ENCODE data around the gene RSAD1.
A peak's percentile ranks its signal among the peaks of the same experiment; 100 is the strongest.

Gene RSAD1

DNA sequence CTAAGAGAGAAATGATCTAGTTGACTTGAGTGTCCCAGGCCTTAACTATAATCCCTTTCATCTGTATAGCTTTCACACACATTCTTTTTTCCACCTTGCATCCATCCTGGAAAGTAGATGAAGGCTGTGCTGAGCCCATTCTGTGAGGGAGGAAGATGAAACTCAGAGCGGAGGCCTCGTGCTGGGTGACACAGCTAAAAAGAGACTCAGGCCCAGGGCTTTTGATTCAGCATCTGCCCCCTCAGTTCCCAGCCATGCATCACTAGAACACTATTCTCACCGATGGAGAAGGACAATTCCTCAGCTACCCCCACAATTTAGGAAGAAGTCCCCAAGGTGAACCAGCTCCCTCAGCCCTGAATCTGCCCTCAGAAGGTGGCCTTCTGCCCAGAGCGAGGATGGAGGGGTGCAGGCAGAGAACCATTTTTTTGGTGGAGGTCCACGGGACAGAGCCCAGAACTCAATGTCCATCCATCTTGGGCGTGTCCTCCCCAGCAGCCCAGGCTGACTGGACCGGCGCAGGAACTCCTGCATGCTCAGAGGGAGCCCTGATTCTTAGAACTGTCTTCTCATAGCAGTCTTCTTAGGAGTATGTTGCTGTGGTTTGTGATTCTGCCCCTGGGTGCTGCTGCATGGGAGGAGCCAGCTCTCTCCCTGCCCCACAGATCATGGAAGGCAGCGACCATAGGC, 23.8 kb downstream of the RSAD1 start:
- no peaks in the 10 kb centered on the region; the same call in 1 of the 2 replicates for H3K4me1 ChIP-seq
- no peak overlapping the region for H3K4me3 ChIP-seq
- H3K9me3 ChIP-seq, result no peaks in the 10 kb centered on the region
- no peaks in the 10 kb centered on the region for H3K27me3 ChIP-seq (ENCODE audit: low read depth)
- no peak for DNase-seq (ENCODE audit: low spot score in 2 of 2)
- H3K36me3 ChIP-seq (replicated peaks), result no peaks in the 10 kb centered on the region
- in situ Hi-C loops (cut with MboI; ENCODE audit: low sequenced_read_pairs), result no loop called here

DNA sequence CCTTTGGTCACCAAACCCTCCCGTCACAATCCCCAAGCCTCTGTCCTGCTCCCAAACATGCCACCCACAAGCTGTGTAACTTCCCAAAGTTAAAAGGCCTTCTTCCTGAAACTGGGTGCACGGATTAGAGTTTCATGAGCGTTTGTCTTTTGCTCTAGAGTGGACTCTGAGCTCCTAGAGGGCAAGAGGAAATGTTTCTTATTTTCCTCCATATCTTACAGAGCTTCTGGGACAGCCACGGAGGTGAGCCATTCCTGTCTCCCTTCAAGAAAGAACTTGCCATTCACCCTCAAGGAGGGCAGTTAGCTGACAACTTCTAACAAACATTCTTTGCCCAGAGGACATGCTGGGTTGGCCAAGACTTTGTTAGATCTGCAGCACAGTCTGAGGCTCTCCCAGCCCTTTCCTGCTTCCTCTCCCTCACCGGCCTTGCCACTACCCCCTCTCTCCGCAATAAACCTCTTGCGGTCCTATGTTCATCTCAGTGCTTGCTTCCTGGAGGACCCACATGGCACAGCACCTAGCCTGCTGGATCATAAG, 27.0 kb downstream of the RSAD1 start:
- Histone ChIP-seq H3K4me1 (peaks cover 4% of the 10 kb centered on the region), H3K4me3 (no peak overlapping the region), H3K27me3 (ENCODE audit: low read depth) (no peaks in the 10 kb centered on the region), H3K36me3 (replicated peaks) (no peaks in the 10 kb centered on the region), H3K9me3 (no peaks in the 10 kb centered on the region)
- DNase-seq (ENCODE audit: low spot score in 2 of 2), result no peak
- in situ Hi-C loops (cut with MboI; ENCODE audit: low sequenced_read_pairs), result no loop called here

DNA sequence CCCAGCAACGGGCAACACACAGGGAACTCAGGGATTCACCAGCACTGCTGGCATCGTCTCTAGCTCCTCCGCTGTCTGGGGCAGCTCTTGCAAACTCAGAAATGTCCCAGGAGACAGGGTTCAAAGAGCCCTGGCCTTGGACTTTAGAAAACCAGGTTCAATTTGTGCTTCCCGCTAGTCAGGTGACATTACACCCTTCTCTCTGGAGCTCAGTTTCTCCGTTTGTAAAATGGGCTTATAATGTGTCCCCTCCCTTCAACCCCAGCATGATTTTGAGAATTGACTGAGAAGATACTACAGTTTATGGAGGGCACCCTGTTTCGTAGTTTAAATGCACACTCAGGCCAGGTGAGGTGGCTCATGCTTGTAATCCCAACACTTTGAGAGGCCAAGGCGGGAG, 27.6 kb downstream of the RSAD1 start:
- Histone ChIP-seq H3K27me3 (ENCODE audit: low read depth) (no peaks in the 10 kb centered on the region), H3K9me3 (no peaks in the 10 kb centered on the region), H3K4me1 (peaks cover 4% of the 10 kb centered on the region), H3K4me3 (no peak overlapping the region), H3K36me3 (replicated peaks) (no peaks in the 10 kb centered on the region)
- DNase-seq (ENCODE audit: low spot score in 2 of 2), result no peak
- in situ Hi-C loops (cut with MboI; ENCODE audit: low sequenced_read_pairs), result no loop called here

DNA sequence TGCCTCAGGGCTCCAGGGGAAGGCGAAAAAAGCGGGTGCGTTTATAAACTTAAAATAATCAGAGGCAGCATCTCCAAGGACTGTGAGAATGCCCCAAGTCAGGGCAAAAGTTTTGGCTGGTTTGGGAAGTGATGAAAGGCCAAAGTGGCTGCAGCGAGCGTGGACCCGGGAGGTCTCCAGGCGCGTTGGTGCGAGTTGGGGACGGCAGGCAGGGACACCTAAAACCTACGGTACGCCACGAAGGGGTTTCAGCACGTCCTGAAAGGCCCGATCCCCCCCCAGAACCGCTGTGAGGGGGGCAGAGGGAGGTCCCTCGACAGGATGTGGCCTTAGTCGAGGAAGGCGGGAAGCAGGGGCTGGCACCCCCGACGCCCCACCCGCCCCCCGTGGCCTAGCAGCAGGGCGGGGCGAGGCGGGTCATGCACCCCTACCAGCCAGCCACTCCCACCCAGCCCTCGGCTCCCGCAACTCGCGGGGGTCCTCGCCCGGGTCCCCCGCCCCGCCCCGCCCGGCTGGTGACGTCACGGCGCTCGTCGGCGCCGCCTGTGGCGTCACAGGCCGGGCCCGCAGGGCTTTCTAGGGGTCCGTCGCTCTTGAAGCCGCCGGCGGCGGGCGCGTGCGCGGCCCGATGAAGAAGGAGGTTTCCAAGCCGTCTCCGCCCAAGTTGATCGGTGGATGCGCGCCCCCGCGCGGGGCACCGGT, 29.4 kb downstream of the RSAD1 start, which contains the start of gene MYCBPAP:
MYCBPAP (plus strand) TSS at position 569 of the 702 bp plus-strand sequence. CDS start 236 bp downstream, outside the sequence.
- peak within 1 kb of the TSS; percentile 24 for H3K4me3 ChIP-seq
- in situ Hi-C loops (cut with MboI; ENCODE audit: low sequenced_read_pairs), result no loop called here

DNA sequence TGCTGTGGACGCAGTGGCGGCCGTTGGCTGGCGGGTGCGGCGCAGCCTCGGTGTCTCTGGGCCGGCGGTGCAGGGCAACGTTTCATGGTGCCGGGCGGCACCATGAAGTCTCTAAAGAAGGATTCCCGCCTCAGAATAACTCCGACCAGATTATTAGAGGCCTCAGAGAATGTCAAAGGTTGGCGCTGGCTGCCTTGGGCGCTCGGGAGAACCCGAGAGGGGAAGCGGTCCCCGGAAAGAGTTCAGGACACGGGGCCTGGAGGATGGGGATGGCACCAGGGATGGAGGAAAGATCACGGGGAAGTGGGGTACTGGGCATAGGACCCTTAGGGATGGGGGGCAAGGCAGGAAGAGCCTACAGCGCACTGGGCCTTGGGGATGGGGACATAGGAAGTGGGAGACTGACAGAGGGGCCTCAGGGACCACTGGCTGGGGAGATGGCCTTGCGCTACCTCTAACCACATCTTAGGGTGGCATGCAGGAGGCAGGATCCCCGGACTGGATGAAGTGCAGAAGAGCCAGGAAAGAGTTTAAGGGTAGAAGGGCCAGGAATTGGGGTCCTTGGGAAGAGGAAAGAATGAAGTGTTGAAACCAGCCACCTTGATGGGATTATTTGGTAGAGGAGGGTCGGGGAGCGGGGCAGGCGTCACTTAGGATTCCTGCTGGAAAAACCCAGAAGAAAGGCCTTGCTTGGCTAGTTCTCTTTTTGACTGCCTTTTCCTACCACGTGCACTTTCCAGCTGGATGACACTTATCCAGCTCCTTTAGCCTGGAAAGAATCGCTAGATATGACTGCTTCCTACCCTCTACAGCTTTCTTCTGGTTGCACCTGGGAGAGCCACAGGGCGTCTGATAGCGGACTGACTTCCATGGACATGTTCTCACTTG, 30.2 kb downstream of the RSAD1 start:
- Histone ChIP-seq H3K36me3 (replicated peaks) (no peaks in the 10 kb centered on the region), H3K27me3 (ENCODE audit: low read depth) (no peaks in the 10 kb centered on the region), H3K9me3 (no peaks in the 10 kb centered on the region), H3K4me1 (peaks cover 4% of the 10 kb centered on the region), H3K4me3 (peak overlapping the region; percentile 24)
- no peak for DNase-seq (ENCODE audit: low spot score in 2 of 2)
- in situ Hi-C loops (cut with MboI; ENCODE audit: low sequenced_read_pairs), result no loop called here

More for the DNA sequence above, 29.4 kb downstream of the RSAD1 start, which contains the start of gene MYCBPAP:
- Histone ChIP-seq H3K9me3 (no peaks in the 10 kb centered on the region), H3K36me3 (replicated peaks) (no peaks in the 10 kb centered on the region), H3K27me3 (ENCODE audit: low read depth) (no peaks in the 10 kb centered on the region), H3K4me1 (peaks cover 4% of the 10 kb centered on the region)
- peak; percentile 49 to 81 for DNase-seq (ENCODE audit: low spot score in 2 of 2)

DNA sequence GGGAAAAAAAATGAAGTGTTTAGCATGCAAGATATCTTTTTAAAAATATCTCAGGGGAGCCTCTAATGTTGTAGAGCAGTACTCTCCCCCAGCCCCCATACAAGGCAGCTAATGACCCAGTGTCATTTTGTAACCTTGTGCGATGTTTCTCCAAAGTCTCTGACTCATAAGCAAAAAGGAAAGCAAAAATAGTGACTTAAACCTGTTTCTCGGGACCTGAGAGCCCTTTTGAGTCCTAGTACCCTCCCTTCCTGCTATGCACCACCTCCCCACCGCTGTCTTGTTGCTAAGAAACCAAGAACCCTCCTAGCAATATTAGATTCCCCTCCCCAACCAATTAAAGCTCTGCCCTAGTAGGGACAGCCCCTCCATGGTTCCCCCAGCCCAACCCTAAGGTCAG, 32.4 kb downstream of the RSAD1 start:
- DNase-seq (ENCODE audit: low spot score in 2 of 2), result no peak
- in situ Hi-C loops (cut with MboI; ENCODE audit: low sequenced_read_pairs), result no loop called here
- Histone ChIP-seq H3K9me3 (no peaks in the 10 kb centered on the region), H3K27me3 (ENCODE audit: low read depth) (no peaks in the 10 kb centered on the region), H3K4me1 (peaks cover 8% of the 10 kb centered on the region), H3K4me3 (no peak overlapping the region), H3K36me3 (replicated peaks) (no peaks in the 10 kb centered on the region)

DNA sequence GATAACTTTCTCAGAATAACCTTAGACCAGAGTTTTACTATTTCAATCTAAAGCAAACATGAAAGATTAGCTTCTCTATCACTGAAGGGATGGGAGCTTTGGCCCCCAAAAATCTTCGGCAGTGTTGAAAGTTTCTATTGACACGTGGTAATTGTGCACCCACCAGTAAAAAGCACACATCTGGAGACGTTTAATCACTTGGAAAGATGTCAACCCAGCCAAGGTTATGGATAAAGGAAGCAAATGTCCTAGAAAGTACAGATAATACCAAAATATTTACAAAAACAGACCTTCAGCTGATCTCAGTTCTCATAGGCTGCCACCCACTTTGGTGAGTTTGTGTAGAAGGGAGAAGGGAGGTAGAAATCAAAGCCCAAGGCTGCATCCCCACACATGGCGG, 34.8 kb downstream of the RSAD1 start:
- no peaks in the 10 kb centered on the region for H3K27me3 ChIP-seq (ENCODE audit: low read depth)
- in situ Hi-C loops (cut with MboI; ENCODE audit: low sequenced_read_pairs), result no loop called here
- no peak overlapping the region for H3K4me3 ChIP-seq

DNA sequence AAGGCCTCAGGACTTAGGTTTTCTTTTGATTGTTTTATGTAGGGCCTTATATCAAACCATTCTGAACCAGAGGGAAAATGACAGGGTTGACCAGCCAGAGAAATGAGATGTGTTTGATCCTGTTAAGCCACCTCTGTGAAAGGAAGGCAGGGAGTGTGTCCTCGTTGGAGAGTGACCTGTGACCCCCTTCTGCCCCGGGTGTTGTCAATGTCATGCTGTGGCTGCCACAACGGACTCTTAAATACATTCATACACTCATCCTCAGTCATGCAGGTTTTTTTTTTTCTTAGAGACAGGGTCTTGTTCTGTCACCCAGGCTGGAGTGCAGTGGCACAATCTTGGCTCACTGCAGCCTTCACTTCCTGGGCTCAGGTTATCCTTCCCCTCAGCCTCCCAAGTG, 35.7 kb downstream of the RSAD1 start:
- DNase-seq (ENCODE audit: low spot score in 2 of 2), result no peak
- in situ Hi-C loops (cut with MboI; ENCODE audit: low sequenced_read_pairs), result no loop called here
- no peak overlapping the region for H3K4me3 ChIP-seq
- H3K4me1 ChIP-seq, result peaks cover 4% of the 10 kb centered on the region
- no peaks in the 10 kb centered on the region for H3K9me3 ChIP-seq
- no peaks in the 10 kb centered on the region for H3K27me3 ChIP-seq (ENCODE audit: low read depth)
- H3K36me3 ChIP-seq (replicated peaks), result no peaks in the 10 kb centered on the region

More for the DNA sequence above, 34.8 kb downstream of the RSAD1 start:
- no peak for DNase-seq (ENCODE audit: low spot score in 2 of 2)
- Histone ChIP-seq H3K4me1 (peaks cover 4% of the 10 kb centered on the region), H3K9me3 (no peaks in the 10 kb centered on the region), H3K36me3 (replicated peaks) (no peaks in the 10 kb centered on the region)

DNA sequence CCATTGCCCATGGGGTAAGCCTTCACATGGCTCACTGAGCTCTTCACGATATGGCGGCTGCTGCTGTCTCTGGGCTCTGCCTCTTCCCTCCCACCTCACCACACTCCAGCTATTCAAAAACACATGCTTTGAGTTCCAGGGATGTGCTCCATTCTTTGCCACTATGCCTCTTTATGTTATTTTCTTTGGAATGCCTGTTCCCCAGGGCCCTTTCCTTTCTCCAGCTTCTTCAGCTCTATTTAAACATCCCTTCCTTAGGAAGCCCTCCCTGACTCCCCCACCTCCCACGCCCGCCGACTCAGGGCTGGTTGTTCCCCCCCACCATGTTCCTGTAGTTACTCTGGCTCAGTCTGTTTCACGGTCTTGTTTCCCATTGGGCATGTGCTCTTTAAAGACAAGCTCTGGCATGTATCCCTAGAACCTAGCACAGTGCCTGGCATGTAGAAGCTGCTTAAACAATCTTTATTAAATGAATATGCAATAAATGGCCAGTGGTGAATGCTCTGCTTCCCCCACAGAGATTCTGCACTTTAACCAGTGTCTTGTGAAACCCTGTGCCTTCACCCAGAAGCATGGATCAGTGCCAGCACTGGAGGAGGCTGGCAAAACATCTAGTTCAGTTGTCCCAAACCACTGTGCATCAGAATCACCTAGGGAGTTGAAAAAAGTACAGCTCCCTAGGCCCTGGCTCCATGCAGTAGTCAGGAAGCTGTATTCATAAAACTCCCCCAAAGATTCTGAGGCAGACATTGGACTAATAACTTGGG, 36.5 kb downstream of the RSAD1 start:
- H3K4me3 ChIP-seq, result no peak overlapping the region
- H3K36me3 ChIP-seq (replicated peaks), result no peaks in the 10 kb centered on the region
- no peaks in the 10 kb centered on the region for H3K27me3 ChIP-seq (ENCODE audit: low read depth)
- H3K9me3 ChIP-seq, result no peaks in the 10 kb centered on the region
- peak in 1 of 2 experiments; percentile 38 for DNase-seq (ENCODE audit: low spot score in 2 of 2)
- in situ Hi-C loops (cut with MboI; ENCODE audit: low sequenced_read_pairs), result no loop called here
- H3K4me1 ChIP-seq, result peaks cover 4% of the 10 kb centered on the region

DNA sequence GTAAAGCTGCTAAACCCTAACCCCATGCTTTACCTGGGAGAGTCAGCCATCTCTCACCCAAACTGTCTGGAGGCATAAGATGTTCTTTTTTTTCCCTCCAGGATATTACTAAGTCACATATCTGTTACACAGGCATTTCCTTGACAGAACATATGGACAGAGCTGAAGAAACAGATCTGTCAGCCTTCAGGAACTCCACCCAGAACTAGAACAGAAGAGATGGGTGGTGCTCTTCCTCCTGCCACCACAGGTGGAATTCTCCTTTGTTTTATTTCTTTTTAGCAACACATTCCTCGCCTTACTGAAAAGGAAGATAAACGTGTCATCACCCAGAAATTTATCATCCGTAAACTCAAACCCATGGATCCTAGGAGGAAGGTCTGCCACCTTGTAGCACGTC, 38.4 kb downstream of the RSAD1 start:
- DNase-seq (ENCODE audit: low spot score in 2 of 2), result no peak
- no peak overlapping the region for H3K4me3 ChIP-seq
- in situ Hi-C loops (cut with MboI; ENCODE audit: low sequenced_read_pairs), result no loop called here

DNA sequence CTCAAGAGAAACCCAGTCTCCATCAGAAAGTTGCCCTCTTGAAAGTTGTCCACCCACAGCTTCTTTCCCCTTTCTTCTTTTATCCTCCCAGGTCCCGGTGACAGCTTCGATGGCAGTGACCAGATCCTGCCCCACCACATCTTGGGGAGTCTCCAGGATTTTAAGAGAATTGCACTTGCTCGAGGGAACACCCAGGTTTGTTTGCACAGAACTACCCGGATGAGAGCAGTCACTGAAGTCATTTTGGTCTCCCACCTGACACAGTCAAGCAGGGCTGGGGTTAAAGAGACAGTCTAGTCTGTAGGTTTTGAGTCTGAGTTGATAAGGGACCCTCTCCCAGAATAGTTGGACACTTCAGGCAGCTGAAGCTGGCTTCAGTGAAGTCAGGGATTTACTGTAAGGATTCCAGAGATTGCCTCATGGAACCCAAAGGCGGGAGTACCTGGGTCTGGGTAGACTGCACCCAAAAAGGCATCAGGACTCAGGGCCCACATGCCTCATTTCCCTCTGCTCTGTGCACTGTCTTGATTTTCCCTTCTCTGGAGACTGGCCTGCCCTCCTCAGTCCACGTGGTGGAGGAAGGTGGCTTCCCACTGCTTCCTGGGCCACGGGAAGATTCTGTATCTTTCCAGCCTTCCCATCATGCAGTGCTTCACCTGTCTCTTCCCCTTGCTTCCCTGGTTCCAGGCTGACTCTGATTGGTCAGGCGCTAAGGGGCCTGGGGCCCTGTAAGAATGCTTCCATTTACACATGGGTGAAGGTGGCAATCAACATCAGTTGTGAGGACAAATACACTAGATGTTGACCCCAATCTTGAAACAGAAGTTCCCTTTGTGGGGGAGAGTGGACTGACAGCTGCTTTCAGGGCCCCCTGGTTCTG, 39.1 kb downstream of the RSAD1 start:
- in situ Hi-C loops (cut with MboI; ENCODE audit: low sequenced_read_pairs), result no loop called here
- Histone ChIP-seq H3K4me1 (peaks cover 4% of the 10 kb centered on the region), H3K4me3 (no peak overlapping the region), H3K27me3 (ENCODE audit: low read depth) (no peaks in the 10 kb centered on the region), H3K9me3 (no peaks in the 10 kb centered on the region), H3K36me3 (replicated peaks) (no peaks in the 10 kb centered on the region)
- no peak for DNase-seq (ENCODE audit: low spot score in 2 of 2)

More for the DNA sequence above, 38.4 kb downstream of the RSAD1 start:
- Histone ChIP-seq H3K36me3 (replicated peaks) (no peaks in the 10 kb centered on the region), H3K9me3 (no peaks in the 10 kb centered on the region), H3K4me1 (peaks cover 4% of the 10 kb centered on the region), H3K27me3 (ENCODE audit: low read depth) (no peaks in the 10 kb centered on the region)

DNA sequence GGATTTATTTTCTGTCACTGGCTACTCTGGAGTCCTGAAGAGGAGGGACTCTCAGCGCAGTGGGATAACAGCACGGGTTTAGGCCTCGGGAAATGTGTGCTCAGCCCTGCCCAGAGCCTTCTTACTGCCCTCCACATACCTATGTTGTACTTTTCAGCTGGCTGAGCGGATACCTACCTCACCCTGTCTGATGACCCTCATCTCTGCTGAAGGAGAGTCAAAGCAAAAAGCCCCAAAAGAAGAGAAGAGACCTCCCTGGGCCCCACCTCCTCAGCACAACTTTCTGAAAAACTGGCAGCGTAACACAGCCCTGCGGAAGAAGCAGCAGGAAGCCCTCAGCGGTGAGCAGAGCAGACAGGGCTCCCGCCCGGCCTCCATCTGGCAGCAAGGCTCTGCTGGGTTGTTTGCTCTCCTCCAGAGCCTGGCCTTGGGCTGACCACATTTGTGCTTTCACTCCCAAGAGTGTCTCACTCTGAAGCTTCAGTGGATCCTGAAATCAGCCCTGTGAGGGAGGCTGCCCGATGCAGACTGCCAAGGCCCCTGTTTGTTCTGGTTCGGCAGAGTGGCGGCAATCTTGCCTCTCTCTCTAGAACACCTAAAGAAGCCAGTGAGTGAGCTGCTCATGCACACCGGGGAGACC, 39.8 kb downstream of the RSAD1 start:
- Histone ChIP-seq H3K4me1 (peaks cover 4% of the 10 kb centered on the region), H3K9me3 (no peaks in the 10 kb centered on the region)
- in situ Hi-C loops (cut with MboI; ENCODE audit: low sequenced_read_pairs), result no loop called here

More for the DNA sequence above, 39.8 kb downstream of the RSAD1 start:
- Histone ChIP-seq H3K36me3 (replicated peaks) (no peaks in the 10 kb centered on the region), H3K4me3 (no peak overlapping the region), H3K27me3 (ENCODE audit: low read depth) (no peaks in the 10 kb centered on the region)
- no peak for DNase-seq (ENCODE audit: low spot score in 2 of 2)

Data from HAP-1 (cell line).